HG02884 (cell line): ENCODE results near the gene ZSCAN30.

Source experiments
- ATAC-seq: cut with Tn5 transposase; IDR thresholded peaks from one replicate; pipeline ENCODE4 v1.9.1; 2021; ENCODE audit warnings: mild to moderate bottlenecking, moderate library complexity; ENCODE audit not compliant: unreplicated experiment

Gene ZSCAN30

DNA sequence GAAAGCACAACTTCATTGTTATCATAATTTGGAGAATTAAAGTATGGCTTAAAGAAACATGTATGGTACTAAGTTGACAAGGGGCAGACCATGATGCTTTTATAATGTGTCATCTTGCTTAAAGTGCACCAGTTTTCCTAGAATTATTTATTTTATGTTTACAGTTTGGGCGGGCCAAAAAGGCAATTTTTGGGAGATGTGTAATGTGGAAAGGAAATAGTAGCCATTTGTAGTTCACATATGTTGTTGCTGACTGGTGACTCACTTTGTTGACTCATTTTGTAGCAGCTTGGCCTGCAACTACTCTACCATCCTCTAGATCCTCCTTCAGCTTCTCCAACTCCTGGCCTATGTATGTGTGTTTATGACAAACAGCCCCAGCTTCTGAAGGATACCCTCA lies 7.7 kb downstream of the ZSCAN30 start:
- ATAC-seq, result no peak

DNA sequence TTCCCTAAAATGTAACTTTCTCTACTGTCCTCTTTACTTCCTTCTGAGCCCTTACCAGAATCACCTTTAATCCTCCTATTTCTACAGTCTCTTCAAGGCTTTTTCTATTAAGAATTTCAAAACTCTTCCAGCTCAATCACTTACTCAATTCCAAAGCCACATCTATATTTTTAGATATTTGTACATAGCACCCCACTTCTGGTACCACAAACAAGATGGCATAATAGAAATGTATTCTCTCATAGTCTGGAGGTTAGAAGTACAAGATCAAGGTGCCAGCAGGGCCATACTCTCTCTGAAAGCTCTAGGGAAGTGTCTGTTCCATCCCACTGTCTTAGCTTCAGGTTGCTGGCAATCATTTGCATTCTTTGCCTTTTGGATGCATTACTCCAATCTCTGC lies 11.1 kb downstream of the ZSCAN30 start:
- no peak for ATAC-seq

DNA sequence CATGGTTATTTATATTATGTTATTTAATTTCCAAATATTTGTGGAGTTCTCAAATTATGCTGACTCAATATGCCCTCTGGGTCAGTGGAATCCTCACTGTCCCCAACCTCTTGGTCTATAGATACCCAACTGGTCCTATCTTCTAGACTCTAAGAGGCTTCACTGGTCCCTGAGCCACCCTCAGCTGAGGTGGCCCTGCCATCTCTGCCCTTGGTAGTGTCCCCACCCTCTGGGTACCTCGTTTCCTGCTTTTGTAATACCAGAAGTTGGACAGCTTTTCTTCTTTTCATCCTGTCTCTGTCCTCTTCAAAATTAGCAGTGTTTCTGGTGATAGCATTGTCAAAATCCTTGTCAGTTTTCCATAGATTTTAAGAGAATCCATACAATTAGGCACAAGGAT lies 11.9 kb downstream of the ZSCAN30 start:
- ATAC-seq, result no peak

DNA sequence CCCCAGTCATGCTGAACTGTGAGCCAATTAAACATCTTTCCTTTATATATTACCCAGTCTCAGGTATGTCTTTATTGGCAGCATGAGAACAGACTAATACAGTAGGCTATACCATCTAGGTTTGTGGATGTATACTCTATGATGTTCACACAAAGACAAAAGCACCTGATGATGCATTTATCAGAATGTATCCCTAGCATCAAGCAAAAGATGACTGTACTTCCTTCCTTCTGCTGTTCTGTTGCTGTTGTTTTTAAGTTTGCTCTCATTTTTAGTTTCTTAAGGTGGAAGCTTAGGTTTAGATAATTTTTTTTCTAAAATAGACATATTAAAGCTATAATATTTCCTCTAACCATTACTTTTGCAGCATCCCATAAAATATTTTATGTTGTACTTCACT lies 12.4 kb downstream of the ZSCAN30 start:
- no peak for ATAC-seq

DNA sequence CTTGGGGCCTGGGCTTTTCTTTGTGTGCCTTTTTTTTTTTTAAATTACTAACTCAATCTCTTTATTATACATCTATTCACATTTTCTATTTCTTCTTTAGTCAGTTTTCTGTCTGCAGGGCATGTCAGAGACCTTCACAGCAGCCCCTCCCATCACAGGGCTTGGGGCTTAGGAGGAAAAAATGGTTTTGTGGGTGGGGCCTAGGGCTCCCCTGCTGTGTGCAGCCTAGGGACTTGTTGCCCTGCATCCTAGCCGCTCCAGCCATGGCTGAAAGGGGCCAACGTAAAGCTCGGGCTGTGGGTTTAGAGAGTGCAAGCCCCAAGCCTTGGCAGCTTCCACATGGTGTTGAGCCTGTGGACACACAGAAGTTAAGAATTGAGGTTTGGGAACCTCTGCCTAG lies 13.8 kb downstream of the ZSCAN30 start:
- no peak for ATAC-seq

DNA sequence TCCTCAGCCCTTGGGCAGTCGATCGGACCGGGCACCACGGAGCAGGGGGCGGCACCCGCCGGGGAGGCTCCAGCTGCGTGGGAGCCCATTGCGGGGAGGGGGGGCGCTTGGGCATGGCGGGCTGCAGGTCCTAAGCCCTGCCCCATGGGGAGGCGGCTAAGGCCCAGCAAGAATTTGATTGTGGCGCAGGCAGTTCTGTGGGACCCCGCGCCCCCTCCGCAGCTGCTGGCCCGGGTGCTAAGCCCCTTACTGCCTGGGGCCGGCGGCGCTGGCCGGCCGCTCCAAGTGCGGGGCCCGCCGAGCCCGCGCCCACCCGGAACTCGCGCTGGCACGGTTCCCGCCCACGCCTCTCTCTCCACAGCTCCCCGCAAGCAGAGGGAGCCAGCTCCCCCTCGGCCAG lies 18.4 kb downstream of the ZSCAN30 start:
- no peak for ATAC-seq

DNA sequence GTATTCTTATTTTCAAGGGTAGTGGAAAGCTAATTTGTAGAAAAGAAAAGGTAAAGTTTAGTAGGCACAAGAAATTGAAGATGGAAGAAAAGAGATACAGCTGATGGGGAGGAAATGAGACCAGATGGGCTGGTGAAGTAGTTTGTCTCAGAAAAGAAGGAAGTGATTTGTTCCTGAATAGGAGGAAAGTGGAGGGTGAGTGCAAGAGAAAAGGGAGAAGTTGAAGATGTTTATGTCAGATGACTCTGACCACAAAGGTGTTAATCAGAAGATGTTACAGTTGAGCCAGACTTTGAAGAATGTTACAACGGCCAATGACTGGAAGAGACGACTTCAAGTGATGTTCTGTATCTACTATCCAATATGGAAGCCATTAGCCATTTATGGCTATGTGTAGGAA lies 21.2 kb downstream of the ZSCAN30 start:
- no peak for ATAC-seq

DNA sequence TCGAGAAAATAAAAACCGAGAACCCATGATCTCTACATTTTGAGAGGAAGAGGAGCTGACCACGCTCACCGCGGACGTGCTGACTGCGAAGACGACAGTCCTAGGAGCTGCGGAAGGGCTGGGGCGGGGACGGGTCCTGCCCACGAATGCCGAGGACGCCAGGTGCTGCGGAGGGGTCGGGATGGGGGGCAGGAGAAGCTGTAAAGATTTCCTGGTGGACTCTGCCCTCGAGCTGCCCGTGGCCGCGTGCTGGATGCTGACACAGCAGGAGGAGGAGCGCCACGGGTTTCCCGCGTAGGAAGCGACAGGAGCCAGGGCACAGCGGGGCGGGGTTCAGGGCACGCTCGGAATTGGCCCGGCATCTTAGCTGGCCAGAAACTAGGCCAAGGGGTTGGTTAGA lies 22.2 kb downstream of the ZSCAN30 start:
- no peak for ATAC-seq

DNA sequence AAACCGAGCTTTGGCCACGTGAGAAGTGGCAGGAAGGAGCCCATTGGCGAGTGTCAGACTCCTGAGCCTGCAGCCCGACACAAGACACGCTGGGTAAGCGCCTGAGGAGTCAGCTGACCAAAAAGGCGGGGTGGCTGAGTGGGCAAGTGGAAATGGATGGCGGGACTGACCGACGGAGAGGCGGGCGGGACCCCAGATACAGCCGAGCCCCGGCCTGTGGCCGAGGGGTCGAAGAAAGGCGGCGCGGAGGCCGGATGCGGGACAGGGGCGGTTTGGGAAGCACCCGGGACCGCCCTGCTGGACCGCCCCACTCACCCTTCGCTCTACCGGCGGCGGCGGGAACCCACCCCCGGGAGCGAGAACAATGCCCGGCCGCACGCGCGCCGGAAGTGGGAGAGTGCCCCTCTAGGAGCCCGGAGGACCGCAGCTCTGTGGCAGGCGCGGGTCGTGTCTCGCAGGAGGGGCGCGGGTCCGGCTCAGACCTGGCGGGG lies 22.8 kb downstream of the ZSCAN30 start:
- peak; percentile 83 for ATAC-seq

DNA sequence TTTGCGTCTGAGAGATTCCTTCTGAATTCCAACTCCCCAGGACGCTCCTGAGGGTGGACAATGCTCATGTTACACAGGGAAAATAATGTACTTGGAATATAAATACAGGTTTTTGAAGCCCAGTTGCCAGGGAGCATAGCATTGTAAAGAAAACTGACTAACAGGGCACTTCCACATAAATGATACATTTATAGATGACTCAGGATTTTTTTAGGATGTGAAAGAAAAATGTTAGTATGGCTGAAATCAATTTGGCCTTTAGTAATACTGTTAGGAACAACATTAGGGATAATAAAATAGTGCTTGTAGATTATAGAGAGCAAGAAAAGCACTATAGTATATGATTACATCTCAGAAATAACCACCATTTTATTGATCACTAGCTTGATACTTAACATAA lies 25.6 kb downstream of the ZSCAN30 start:
- ATAC-seq, result no peak

DNA sequence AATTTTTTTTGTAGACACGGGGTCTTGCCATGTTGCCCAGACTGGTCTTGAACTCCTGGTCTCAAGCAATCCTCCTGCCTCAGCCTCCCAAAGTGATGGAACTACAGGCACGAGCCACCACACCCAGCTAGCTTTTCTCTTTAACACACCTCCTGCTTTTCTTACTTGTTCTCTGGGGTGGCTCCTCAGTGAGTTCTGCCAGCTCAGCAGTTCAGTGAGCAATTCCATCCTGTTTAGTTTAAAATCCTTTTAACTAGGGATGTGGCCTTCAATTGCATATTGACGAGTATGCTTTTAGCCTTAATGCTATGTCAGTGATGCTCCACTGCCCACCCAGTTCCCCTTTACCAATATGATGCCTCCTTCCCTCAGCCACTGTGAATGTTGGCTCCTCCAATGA lies 33.1 kb downstream of the ZSCAN30 start:
- no peak for ATAC-seq

DNA sequence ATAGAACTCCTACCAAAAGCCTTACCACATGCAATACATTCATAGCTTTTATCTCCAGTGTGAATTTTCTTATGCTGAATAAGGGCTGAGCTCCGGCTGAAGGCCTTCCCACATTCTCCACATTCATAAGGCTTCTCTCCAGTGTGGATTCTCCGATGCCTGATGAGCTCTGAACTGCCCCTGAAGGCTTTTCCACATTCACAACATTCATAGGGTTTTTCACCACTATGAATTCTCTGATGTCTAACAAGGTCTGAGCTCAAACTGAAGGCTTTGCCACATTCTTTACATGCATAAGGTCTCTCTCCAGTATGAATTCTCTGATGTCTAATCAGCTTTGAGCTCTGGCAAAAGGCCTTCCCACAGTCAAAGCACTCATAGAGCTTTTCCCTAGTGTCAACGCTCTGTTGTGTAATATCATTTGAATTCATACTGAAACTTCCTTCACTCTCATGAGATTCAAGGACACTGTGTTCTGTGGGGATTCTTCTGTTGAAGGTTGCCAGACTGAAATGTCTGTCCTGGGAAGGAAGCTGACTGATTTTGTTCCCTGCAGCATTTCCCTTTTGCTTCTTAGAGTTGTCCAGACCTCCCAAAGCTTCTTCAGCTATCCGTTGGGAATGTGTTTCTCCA lies 36.3 kb downstream of the ZSCAN30 start:
- no peak for ATAC-seq

DNA sequence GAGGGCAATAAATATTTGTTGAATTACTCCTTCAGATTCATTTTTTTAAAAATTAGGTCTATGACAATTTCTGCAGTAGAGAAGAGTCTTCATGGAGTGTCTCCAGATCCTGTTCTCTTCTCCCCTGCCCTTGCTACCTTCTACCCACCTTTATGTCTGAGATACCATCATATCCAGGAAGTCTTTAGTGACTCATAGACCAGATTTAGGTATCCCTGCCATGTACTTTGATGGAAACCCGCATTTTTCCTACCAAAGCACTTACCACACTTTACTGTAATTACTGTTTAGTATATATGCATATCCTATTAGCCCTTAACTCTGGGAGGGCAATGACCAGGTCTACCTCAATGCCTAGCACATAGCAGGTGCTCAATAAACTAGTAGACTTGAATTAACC lies 37.6 kb downstream of the ZSCAN30 start:
- ATAC-seq, result no peak

DNA sequence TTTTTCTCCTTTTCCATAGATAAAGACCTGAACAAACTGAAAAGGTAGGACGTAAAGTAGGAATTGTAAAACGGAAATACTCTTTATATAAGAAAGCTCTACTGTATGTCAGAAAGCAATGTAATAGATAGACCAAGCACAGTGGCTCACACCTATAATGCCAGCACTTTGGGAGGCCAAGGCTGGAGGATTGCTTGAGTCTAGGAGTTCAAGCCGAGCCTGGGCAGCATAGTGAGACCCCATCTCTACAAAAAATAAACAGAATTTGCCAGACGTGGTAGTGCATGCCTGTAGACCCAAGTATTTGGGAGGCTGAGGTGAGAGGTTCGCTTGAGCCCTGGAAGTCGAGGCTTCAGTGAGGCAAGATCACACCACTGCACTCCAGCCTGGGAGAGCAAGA lies 41.6 kb downstream of the ZSCAN30 start:
- ATAC-seq, result no peak

DNA sequence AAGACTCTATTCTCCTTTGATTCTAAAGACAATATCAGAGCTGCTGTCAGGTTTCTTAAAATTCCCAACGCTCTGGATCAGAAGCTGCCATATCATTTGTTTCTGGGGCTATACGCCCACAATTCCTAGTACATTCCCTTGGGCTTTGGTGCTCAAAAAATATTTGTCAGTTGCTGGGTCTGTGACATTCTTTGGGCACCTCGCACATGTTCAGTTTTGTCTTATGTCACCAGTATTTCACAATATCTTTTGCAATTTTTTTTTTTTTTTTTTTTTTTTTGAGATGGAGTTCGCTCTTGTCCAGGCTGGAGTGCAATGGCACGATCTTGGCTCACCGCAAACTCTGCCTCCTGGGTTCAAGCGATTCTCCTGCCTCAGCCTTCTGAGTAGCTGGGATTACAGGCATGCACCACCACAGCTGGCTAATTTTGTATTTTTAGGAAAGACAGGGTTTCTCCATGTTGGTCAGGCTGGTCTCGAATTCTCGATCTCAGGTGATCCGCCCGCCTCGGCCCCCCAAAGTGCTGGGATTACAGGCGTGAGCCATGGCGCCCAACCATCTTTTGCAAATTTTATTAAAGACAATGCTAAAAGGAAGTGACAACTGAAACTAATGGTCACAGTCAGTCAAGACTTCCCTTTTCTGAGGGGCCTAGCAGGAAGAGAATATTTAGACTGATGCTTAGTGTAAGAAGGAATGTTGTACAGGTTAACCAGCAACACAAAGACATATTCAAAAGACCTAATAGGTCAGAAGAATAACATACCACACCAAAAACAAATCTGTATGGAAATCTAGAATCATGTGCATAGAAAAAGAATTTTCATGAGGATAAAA lies 42.4 kb downstream of the ZSCAN30 start:
- no peak for ATAC-seq

DNA sequence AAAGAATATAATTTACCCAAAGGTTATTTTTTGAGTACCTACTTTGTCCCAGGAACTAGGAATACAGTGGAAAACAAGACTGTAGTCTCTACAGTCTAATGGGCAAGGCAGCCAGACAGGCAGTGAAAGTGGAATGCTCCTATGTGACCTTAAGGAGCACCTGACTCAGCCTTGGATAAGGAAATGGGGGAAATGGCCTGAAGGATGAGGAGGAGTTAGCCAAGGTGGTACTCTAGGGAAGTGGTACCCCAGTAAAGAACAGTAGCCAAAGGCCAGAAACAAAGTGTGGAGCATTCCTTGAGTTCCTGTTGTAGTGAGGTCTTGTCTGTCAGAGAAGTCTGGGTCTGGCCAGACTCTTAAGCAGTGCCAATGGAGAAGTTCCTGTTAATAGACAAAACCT lies 43.2 kb downstream of the ZSCAN30 start:
- no peak for ATAC-seq

DNA sequence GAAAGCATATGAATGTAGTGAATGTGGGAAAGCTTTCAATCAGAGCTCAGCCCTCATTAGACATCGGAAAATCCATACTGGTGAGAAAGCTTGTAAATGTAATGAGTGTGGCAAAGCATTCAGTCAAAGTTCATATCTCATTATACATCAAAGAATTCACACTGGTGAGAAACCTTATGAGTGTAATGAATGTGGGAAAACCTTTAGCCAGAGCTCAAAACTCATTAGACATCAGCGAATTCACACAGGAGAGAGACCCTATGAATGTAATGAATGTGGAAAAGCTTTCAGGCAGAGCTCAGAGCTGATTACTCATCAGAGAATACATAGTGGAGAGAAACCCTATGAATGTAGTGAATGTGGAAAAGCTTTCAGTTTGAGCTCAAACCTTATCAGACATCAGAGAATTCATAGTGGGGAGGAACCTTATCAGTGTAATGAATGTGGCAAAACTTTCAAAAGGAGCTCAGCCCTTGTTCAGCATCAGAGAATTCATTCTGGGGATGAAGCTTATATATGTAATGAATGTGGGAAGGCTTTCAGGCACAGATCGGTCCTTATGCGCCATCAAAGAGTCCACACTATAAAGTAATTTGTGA lies 44.2 kb downstream of the ZSCAN30 start:
- no peak for ATAC-seq

DNA sequence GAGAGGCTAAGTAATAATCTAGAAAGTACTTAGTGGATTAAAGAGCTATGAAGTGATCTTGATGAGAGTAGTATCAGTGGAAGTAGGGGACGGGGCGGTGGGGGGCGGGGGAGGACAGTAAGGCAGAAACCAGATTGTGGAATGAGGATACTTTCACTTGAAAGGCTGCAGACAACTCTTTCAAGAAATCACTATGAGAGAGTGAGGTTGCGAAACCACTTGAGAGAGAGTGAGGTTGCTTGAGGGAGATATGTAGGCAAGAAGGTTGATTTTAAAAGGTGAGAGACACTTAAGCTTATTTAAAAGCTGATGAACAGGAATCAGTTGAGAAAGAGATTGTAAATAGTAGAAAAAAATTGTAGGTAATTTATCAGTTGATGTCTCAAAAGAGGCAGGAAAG lies 45.4 kb downstream of the ZSCAN30 start:
- no peak for ATAC-seq

DNA sequence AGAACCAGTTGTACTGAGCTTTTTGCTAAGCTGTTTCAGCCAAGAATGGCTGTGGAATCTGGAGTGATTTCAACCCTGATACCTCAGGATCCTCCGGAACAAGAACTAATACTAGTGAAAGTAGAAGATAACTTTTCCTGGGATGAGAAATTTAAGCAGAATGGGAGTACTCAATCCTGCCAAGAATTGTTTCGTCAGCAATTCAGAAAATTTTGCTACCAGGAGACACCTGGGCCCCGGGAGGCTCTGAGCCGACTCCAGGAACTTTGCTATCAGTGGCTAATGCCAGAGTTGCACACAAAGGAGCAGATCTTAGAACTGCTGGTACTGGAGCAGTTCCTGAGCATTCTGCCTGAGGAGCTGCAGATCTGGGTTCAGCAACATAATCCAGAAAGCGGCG lies 47.6 kb downstream of the ZSCAN30 start:
- ATAC-seq, result no peak

DNA sequence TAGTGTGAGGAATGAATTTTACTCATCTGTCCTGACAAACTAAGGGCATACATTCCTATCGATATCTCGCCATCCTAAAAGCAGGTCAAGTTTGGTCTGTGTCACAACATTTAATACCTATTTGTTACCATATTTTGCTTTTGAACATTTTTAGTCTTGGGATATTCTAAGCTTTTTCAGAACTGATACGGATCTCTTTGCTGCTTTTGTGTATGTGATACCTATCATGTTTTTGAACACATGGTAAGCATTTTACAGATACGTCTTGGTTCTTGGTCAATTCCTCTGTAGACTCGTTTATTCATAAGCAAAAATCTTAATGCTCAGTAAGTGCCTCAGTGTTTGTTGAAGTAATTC lies 48.6 kb downstream of the ZSCAN30 start:
- no peak for ATAC-seq

DNA sequence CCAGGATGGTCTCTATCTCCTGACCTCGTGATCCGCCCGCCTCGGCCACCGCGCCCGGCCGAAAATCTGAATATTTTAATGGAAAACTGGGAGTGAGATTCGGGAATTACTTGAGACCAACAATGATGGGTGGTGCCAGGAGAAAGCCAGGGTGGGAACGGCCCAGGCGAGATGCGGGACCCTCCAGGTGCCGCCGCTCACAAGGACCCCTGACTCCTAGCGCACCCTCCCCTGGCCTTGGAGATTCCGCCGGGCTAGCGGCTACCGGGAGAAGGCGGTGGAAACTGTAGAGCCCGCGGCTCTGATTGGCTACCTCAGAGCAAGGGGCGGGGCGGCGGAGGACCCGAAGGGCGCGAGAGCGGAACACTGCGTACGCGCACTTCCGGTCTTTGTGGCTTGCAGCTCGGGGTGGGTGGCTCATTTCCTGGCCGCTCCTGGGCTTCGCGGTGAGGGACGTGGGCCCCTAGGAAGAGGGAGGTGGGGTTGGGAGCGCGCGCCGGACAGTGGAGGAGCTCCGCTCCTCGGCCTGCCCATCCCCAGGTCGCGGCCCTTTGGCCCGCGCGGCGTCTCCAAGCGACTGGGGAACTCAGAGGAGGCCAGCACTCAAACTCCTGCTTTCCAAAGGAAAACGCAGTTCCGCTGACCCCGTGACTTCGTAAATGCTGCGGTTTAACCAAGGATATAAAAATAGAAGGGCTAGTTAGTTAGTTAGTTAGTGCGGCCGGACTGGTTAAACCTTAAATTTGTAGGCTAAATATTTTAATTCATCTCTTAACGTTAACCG lies 49.2 kb downstream of the ZSCAN30 start, which contains the start of gene ZNF397:
Gene ZNF397, plus strand, starts transcription at position 371 of the 784 bp plus-strand sequence. CDS start 1,437 bp downstream, outside the sequence.
- ATAC-seq, result peak; percentile 99
